GM18502 (cell line): ENCODE measurements around the gene SYNJ2BP.
"Not testable (repeated sequence)": the region's sequence is repeated elsewhere in the genome, so short reads cannot be mapped to it uniquely, and the experiment has no call there.

ENCODE experiments used
- ATAC-seq: cut with Tn5 transposase; IDR thresholded peaks from one replicate; pipeline ENCODE4 v1.9.1; 2021; ENCODE audit warnings: mild to moderate bottlenecking; ENCODE audit not compliant: unreplicated experiment, poor library complexity

The SYNJ2BP gene

GRCh38 chr14:70416725-70417349 lies at the start of gene SYNJ2BP:
Gene SYNJ2BP, minus strand, starts transcription at chr14:70417090. Its CDS starts 127 bp downstream, at chr14:70416963.
- peak; percentile 73 for ATAC-seq

DNA sequence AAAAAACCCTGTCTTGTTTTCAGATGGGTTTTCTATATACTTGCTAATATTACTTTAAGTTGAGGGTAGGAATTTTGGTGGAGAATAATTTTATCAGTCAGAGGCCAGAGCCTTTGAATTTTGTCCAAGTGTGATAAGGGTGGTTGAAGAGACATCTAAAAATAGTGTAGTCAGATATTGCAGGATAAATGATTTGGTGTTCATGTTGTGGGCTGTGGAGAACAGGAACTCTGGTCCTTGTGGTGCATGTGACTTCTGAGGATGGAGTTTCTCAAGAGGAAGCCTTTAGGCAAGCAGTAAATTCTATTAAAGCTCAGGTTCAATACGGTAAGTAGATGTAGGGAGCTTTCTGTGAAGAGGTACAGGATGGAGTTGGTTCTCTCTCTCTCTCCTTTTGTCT lies 37.8 kb upstream of the SYNJ2BP start:
- no peak for ATAC-seq

- ATAC-seq: no peak
Measured at GRCh38 chr14:70451874-70452273, 35.0 kb upstream of the SYNJ2BP start, which contains the start of gene ADAM21. Gene ADAM21, plus strand, starts transcription at chr14:70452174. Its CDS starts 5,326 bp downstream, at chr14:70457500.

DNA sequence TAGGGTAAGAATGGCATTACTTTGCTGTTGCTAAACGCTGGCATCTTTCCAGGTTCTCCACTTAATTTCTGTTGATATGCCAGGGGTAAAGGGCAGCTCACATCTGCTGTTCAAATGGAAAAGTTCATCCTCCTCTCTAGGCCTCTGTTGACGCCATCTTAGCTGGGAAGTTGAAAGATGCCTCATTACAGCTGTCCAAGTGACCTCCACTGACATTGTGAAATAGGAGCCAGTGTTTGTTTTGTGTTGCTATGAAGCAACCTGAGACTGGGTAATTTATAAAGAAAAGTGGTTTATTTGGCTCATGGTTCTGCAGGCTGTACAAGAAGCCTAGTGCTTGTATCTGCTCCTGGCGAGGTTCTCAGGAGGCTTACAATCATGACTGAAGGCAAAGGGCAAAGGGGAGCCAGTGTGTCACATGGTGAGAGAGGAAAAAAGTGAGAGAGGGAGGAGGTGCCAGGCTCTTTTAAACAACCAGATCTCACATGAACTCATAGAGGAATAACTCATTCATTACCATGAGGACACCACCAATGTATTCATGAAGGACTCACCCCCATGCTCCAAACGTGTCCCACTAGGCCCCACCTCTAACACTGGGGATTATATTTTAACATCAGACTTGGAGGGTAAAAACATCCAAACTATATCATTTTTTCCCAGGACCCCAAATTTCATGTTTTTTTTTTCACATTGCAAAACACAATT lies 31.9 kb upstream of the SYNJ2BP start:
- no peak for ATAC-seq

DNA sequence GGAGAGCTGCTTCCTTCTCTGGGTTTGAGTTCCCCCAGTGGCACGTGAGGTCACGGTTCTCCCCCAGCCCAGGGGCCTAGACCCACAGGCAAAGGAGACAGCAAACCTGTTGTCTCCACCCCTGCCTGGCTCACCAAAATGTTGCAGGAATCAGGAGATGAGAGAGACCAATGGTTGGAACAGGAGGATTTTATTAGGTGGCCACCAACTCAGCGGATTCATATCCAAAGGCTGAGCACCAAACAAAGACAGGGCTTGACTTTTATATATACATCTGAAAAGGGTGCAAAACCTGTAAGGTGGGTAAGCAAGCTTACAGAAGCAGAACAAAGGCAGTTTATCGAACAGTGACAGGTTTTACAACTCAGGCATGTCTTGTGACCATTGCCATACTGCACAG lies 25.9 kb upstream of the SYNJ2BP start:
- ATAC-seq: no peak

- no peak for ATAC-seq
Measured at GRCh38 chr14:70441641-70442040, 24.8 kb upstream of the SYNJ2BP start.

DNA sequence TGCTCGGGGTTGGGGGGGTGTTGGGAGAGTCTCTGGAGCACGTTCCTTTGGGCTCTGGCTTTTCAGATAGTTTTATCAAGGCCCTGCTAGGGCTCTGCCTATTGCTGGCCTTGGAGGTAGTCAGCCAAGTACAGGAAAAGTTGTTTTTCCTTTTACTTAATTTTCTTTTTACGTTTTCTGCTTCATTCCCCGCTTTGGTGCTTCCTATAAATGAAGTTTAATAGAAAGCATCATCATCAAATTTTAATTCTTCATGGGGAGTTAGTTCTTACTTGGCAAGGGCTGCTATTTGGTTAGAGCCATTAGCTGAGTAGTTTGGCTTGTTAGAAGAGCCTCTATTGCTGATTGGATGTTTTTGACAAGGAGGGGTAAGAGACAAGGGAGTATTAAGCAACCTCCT lies 20.0 kb upstream of the SYNJ2BP start:
- no peak for ATAC-seq

DNA sequence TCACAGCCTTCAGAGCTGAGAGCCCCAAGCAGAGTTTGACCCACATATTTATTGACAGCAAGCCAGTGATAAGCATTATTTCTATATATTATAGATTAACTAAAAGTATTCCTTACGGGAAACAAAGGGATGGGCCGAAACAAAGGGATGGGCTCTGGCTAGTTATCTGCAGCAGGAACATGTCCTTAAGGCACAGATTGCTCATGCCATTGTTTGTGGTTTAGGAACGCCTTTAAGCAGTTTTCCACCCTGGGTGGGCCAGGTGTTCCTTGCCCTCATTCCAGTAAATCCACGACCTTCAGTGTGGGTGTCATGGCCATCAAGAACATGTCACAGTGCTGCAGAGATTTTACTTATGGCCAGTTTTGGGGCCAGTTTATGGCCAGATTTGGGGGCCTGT lies 9.7 kb upstream of the SYNJ2BP start:
- not testable (repeated sequence) for ATAC-seq

DNA sequence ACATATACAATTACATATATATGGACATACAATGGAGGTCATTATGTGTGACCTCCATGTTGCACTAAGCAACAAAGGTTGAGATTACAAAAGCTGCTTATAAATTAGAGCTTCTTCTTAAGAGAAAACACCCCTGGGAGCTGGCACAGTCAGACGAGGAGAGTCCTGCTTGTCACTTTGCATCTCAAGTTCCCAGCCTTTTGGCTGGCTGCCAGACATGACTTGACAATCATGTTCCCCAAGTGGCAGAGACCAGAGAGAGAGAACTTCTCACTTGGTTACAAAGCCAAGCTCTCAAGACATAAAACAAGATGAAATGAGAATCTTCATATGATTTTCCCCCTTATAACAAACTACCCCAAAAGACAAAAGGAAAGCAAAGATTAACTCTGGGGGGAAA lies 8.5 kb upstream of the SYNJ2BP start:
- no peak for ATAC-seq

DNA sequence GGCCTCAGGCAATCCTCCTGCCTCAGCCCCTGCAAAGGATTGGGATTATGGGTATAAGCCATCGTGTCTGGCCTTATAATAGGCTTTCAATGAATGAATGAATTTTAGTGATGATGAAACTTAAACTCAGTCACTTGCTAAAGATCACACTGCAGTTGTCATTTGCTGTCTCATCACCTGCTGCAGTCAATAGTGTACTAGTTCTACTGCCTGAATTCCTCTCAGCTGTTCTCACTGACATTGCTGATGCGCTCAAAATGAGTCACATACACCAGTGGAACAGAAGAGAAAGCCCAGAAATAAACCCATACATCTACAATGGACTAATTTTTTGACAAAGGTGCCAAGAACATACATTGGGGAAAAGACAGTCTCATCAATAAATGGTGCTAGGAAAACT lies 5.6 kb upstream of the SYNJ2BP start:
- ATAC-seq: no peak

DNA sequence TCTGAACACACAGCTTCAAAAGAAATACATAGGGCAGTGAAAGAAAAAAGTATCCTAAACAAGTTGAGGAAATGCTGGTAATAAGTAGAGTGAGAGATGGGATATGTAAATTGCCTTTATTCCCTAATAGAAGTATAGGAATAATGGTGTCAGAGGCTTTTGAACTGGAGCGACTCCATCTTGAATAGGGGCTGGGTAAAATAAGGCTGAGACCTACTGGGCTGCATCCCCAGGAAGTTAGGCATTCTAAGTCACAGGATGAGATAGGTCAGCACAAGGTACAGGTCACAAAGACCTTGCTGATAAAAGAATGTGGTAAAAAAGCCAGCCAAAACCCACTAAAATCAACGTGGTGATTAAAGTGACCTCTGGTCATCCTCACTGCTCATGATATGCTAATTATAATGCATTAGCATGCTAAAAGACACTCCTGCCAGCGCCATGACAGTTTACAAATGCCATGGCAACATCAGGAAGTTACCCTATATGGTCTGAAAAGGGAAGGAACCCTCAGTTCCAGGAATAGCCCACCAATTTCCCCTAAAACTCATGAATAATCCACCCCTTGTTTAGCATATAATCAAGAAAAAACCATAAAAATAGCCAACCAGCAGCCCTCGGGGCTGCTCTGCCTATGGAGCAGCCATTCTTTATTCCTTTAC lies 2.5 kb upstream of the SYNJ2BP start:
- ATAC-seq: not testable (repeated sequence)

DNA sequence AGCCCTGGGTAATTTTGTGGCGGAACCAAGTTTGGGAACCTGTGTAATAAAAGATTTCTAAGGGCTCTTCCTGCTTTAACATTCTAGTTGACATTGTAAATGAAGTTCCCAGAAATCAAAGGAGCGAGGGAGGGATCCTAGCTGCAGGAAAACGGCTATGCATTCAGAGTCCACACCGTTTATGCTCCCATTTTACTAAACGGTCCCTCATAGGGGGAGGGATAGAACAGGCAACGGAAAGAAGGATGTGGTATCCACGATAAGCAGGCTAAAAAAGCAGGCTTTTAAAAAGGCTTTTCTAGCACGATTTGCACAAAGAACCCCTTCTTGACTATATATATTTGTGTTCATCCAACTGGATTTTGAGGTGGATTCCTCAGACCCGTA lies 559 bp downstream of the SYNJ2BP start:
- peak; percentile 4 for ATAC-seq

GRCh38 chr14:70415788-70416187 lies 1.1 kb downstream of the SYNJ2BP start:
- no peak for ATAC-seq

DNA sequence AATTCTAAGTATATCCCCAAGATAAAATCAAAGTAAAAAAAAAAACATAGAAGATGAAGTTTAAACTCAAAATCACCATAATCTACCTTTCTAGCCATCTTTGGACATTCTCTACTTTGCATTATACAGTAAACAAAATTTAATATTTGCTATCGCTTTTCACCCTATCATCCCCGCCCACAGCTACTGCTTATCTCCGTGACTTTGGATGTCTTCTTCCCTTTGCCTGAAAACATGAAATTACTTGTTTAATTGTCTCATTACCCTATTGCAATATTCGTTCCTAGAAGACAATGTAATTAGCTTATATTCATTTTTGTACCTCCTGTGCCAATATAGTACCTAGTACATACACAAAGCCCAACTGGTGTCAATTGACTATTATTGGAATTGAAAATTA lies 9.3 kb downstream of the SYNJ2BP start:
- no peak for ATAC-seq

DNA sequence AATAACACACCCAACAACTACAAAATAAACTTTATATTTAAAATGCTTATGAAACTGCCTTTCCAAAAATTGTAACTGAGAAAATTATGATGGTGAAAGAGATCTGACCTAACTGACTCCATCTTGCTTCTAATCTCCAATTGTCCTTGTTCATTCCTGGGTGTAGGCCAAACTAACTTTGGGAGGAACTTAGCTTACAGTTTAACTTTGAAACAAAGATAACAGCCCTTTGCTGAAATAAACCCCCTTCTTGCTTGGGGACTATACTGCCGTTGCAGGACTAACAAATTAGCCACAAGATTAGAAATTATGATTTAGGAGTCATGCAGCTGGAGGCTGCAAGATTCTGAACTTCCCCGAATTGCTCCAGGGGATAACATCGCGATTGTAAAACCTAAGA lies 10.7 kb downstream of the SYNJ2BP start:
- not testable (repeated sequence) for ATAC-seq

DNA sequence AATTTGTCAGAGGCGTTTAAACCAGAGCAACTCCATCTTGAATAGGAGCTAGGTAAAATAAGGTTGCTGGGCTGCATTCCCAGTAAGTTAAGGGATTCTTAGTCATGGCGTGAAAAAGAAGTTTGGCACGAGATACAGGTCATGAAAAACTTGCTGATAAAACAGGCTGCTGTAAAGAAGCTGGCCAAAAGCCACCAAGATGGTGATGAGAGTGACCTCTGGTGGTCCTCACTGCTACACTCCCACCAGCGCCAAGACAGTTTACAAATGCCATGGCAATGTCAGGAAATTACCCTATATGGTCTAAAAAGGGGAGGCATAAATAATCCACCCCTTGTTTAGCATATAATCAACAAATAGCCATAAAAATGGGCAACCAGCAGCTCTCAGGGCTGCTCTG lies 13.6 kb downstream of the SYNJ2BP start:
- ATAC-seq: not testable (repeated sequence)

GRCh38 chr14:70401643-70402042 lies 15.2 kb downstream of the SYNJ2BP start:
- ATAC-seq: no peak

- ATAC-seq: no peak
Measured at GRCh38 chr14:70398706-70399431, 18.0 kb downstream of the SYNJ2BP start.

GRCh38 chr14:70398280-70398679 lies 18.6 kb downstream of the SYNJ2BP start:
- no peak for ATAC-seq

DNA sequence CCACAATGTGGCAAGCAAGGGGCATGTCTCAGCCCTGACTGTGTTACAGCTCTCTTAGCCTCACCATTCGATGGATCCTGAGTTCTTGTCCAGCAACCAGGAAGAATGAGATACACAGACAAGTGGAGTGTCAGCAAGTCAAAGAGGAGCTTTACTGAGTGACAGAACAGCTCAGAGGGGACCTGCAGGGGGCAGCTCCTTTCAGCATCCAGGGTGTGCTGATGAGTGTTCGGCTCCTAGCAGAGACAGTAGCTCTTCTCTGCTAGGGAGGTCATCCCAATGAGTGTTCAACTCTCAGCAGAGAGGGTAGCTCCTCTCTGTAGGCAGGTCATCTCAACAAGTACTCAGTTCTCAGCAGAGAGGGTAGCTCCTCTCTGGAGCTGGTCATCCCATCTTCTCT lies 19.1 kb downstream of the SYNJ2BP start:
- ATAC-seq: no peak
